ENCODE measurements around the gene REEP3.
"Not testable (repeated sequence)": the region's sequence is repeated elsewhere in the genome, so short reads cannot be mapped to it uniquely, and the experiment has no call there.

REEP3 gene

GRCh38 chr10:63630085-63630930, 109.1 kb downstream of the REEP3 start:
- DNase-seq (ENCODE audit: low read depth), result peak; percentile 76

GRCh38 chr10:63630931-63631680, 109.9 kb downstream of the REEP3 start:
- no peak for DNase-seq (ENCODE audit: low read depth)

- DNase-seq (ENCODE audit: low read depth), result no peak
Observed at GRCh38 chr10:63631991-63632390, 110.8 kb downstream of the REEP3 start.

GRCh38 chr10:63633677-63634487, 112.7 kb downstream of the REEP3 start:
- no peak for DNase-seq (ENCODE audit: low read depth)

GRCh38 chr10:63634488-63635065, 113.4 kb downstream of the REEP3 start:
- no peak for DNase-seq (ENCODE audit: low read depth)

GRCh38 chr10:63636812-63637211, 115.6 kb downstream of the REEP3 start:
- no peak for DNase-seq (ENCODE audit: low read depth)

- no peak for DNase-seq (ENCODE audit: low read depth)
Observed at GRCh38 chr10:63637901-63638327, 116.7 kb downstream of the REEP3 start.

- DNase-seq (ENCODE audit: low read depth), result no peak
Observed at GRCh38 chr10:63641366-63641765, 120.2 kb downstream of the REEP3 start.

GRCh38 chr10:63641799-63642198, 120.6 kb downstream of the REEP3 start:
- DNase-seq (ENCODE audit: low read depth), result no peak

GRCh38 chr10:63642808-63643207, 121.6 kb downstream of the REEP3 start:
- DNase-seq (ENCODE audit: low read depth), result no peak

GRCh38 chr10:63644418-63645142, 123.4 kb downstream of the REEP3 start:
- DNase-seq (ENCODE audit: low read depth), result no peak

- DNase-seq (ENCODE audit: low read depth), result no peak
Observed at GRCh38 chr10:63645195-63645594, 124.0 kb downstream of the REEP3 start.

- DNase-seq (ENCODE audit: low read depth), result no peak
Observed at GRCh38 chr10:63646491-63646890, 125.3 kb downstream of the REEP3 start.

- DNase-seq (ENCODE audit: low read depth), result no peak
Observed at GRCh38 chr10:63651864-63652263, 130.7 kb downstream of the REEP3 start.

GRCh38 chr10:63653747-63654146, 132.5 kb downstream of the REEP3 start:
- DNase-seq (ENCODE audit: low read depth), result no peak

GRCh38 chr10:63657761-63658160, 136.6 kb downstream of the REEP3 start:
- DNase-seq (ENCODE audit: low read depth), result no peak

- DNase-seq (ENCODE audit: low read depth), result not testable (repeated sequence)
Observed at GRCh38 chr10:63660941-63661340, 139.7 kb downstream of the REEP3 start.

GRCh38 chr10:63661347-63661746, 140.1 kb downstream of the REEP3 start:
- DNase-seq (ENCODE audit: low read depth), result no peak

GRCh38 chr10:63664341-63664885, 143.2 kb downstream of the REEP3 start:
- DNase-seq (ENCODE audit: low read depth), result no peak

- not testable (repeated sequence) for DNase-seq (ENCODE audit: low read depth)
Observed at GRCh38 chr10:63665006-63665580, 143.9 kb downstream of the REEP3 start.
